Right lobe of liver (tissue), 6 donors: ENCODE data around the gene DUS2. TPM values are rescaled to one million over a fixed set of nuclear protein-coding genes. Genes with fewer than 3 reads are reported as not detected.

Experiments
- ATAC-seq, 4 donors: fragments of 200-7000 bp; cut with Tn5 transposase; one replicate each; pipeline ENCODE4 v1.9.1; 2020; ENCODE audit warnings: mild to moderate bottlenecking in 4 of 4, moderate library complexity in 4 of 4
- DNase-seq, 3 donors: peaks; one replicate each; pipeline ENCODE4 v3.0.0-alpha.2; 2020
- H3K27ac ChIP-seq, 3 donors: fragments of 200-600 bp; one replicate each; pipeline ENCODE4 v1.8.0; 2022
- H3K27me3 ChIP-seq, 2 donors: fragments of 200-600 bp; one replicate each; pipeline ENCODE4 v1.8.0; 2022
- H3K36me3 ChIP-seq, 4 donors: fragments of 200-600 bp; sonication (generic) in 1 of 4; one replicate each; pipeline versions ENCODE4 v1.5.1 to v1.8.0; 2017 to 2022; ENCODE audit warnings: control low read depth in 1 of 4
- H3K4me1 ChIP-seq, 4 donors: fragments of 200-600 bp; sonication (generic) in 1 of 4; one replicate each; pipeline versions ENCODE4 v1.5.1 to v1.8.0; 2017 to 2022; ENCODE audit warnings: control low read depth in 1 of 4
- H3K4me3 ChIP-seq, 3 donors: fragments of 200-600 bp; one replicate each; pipeline ENCODE4 v1.8.0; 2022
- H3K9me3 ChIP-seq, 4 donors: fragments of 200-600 bp; sonication (generic) in 1 of 4; one replicate each; pipeline versions ENCODE4 v1.5.1 to v1.8.0; 2017 to 2022; ENCODE audit warnings: control low read depth in 1 of 4
- POLR2A ChIP-seq: fragments of 450-650 bp; IDR thresholded peaks from one replicate; pipeline ENCODE4 v1.6.1; 2017; ENCODE audit warnings: antibody characterized with exemption, mild to moderate bottlenecking
- WGBS: methylation state at CpG from one replicate; pipeline ENCODE4 v1.1.6; 2018; ENCODE audit warnings: low coverage, low lambda C conversion rate; ENCODE audit not compliant: insufficient coverage; ENCODE audit errors: missing lambda C conversion rate; 5-methylcytosine and 5-hydroxymethylcytosine counted together
- intact Hi-C, 2 donors: fragments of 100-400 bp; cut with DNase I; formaldehyde crosslinking; loops; one replicate each; pipeline versions ENCODE4 v1.11.2 to v1.14.1; 2022
- total RNA-seq, 6 experiments: library from RNA; depleted of rRNA in 2 of 6; stranded (reverse); fragments of >200 nt in 2 of 6; fragmentation: NEBNext Ultra II Directional in 3 of 6; extraction: Animal tissue kit (Norgen Biotek cat#: 25700) in 3 of 6; gene quantifications; one replicate each; pipeline versions ENCODE4 v1.1.0 to v1.2.4, GENCODE V29; 2016 to 2023
- TF ChIP-seq, protein P1 (sequence below), 4 donors: fragments of 200-600 bp in 3 of 4; fragments of 450-650 bp in 1 of 4; IDR thresholded peaks; one replicate each; pipeline versions ENCODE4 v1.5.1 to v1.8.0; 2016 to 2022; ENCODE audit warnings: antibody characterized with exemption in 4 of 4, mild to moderate bottlenecking in 2 of 4
- donor health status: DM: no; HTN: yes; CAD: no.
- donor health status: DM: no; HTN: no; CAD: no.
- donor health status: DM: no; HTN: no; CAD: no.
- donor health status: DM: no; HTN: yes; CAD: no.
- donor health status: DM: no; HTN: yes; CAD: no.

DUS2 gene
- total RNA-seq, 6 experiments from 2014 or later, result 7.9 to 16.4 (median 9.2) TPM

DNA sequence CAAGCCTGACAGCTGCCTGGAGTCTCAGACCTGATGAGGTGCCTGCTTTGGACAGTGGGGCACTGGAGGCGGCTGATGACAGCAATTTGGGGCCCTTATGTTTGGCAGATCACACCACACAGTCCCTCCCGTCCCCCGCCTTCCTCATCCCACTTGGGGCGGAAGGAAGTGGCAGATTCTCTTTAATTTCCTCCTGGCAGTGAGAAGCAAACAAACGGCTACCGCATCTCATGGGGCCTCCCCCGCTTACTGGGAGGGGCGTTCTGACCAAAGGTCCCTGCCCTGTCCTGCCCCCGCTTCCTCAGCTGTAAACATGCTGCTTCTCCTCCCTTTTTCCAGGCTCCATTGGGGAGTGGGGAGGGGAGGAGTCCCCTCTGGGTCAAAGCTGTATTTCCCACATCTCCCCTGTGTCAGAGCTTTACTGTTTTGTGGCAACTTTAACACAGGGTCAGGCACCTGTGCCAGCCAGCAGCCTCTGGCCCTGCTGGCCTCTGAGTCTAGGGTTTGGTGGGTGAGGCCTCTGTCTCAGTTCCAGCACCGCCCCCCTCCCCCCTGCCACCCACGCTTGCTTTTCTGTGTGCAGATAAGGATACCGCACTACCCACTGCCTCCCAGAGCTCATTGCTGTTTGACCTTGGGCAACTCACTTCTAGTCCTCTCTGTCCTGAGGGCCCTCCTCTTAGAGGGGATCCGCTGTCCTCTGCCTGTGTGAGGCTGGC, 56.7 kb downstream of the DUS2 start:
- TF ChIP-seq, protein P1, sequence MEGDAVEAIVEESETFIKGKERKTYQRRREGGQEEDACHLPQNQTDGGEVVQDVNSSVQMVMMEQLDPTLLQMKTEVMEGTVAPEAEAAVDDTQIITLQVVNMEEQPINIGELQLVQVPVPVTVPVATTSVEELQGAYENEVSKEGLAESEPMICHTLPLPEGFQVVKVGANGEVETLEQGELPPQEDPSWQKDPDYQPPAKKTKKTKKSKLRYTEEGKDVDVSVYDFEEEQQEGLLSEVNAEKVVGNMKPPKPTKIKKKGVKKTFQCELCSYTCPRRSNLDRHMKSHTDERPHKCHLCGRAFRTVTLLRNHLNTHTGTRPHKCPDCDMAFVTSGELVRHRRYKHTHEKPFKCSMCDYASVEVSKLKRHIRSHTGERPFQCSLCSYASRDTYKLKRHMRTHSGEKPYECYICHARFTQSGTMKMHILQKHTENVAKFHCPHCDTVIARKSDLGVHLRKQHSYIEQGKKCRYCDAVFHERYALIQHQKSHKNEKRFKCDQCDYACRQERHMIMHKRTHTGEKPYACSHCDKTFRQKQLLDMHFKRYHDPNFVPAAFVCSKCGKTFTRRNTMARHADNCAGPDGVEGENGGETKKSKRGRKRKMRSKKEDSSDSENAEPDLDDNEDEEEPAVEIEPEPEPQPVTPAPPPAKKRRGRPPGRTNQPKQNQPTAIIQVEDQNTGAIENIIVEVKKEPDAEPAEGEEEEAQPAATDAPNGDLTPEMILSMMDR (IDR thresholded peaks at IDR 0.05), result no peak
- TF ChIP-seq POLR2A, result no peak
- 3% methylated on average over 6 of the region's 13 CpGs for WGBS
- no peaks in the 10 kb centered on the region for H3K36me3 ChIP-seq
- peak; percentile 64 to 75 (median 66) for ATAC-seq
- peak overlapping the region; percentile 75 to 96 (median 83) for H3K27ac ChIP-seq
- intact Hi-C loops, result loop anchor here (10.0 kb wide), 1 partner anchor 155 kb away; the partner anchor contains the start of gene ESRP2 (in 2 of the 2)
- H3K27me3 ChIP-seq, result no peaks in the 10 kb centered on the region
- peaks cover 2 to 88% (median 42%) of the 10 kb centered on the region in 4 donors for H3K4me1 ChIP-seq
- no peak overlapping the region for H3K4me3 ChIP-seq
- no peaks in the 10 kb centered on the region for H3K9me3 ChIP-seq
- peak; percentile 87 to 91 (median 88) for DNase-seq

DNA sequence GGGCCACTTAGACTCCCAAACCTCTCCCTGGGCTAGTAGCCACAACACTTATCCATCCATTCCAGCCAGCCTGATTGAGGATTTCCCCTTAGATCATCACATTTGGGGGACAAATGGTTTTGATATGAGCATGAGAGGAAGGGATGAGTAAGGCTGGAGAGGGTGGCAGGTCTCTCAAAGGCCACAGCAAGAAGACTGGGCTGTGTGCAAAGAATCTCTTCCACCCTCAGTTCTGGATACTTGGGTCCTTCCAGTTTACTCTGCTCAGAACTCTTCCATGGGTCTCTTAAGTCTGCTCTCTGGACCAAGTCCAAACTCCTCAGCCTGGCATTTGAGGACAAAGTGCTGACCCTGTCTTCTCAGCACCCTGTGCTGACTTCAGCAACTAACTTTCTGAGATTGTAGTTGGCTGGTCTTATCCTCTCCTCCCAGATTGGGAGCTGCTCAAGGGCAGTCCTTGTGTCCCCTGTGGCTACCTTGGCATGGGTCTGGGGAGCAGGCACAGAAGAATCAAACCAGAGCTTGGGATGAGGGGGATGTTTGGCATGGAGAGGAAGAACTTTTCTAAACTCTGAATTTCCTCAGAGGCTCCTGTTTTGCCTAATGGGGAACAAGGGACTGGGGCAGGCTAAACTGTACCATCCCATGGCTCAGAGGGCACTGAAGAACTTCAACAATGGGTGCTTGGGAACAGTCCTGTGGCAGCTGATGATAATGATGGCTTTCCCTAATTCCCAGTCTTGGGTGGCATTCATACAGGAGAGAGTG, 59.0 kb downstream of the DUS2 start:
- H3K27ac ChIP-seq, result peak overlapping the region in 1 of 3 donors; percentile 96
- H3K36me3 ChIP-seq, result no peaks in the 10 kb centered on the region
- H3K4me3 ChIP-seq, result no peak overlapping the region
- H3K27me3 ChIP-seq, result no peaks in the 10 kb centered on the region
- TF ChIP-seq, protein P1 (IDR thresholded peaks at IDR 0.05), result no peak
- no peak for TF ChIP-seq POLR2A
- ATAC-seq, result no peak
- no peaks in the 10 kb centered on the region for H3K9me3 ChIP-seq
- peak in 1 of 3 donors; percentile 47 for DNase-seq
- peaks cover 2 to 72% (median 36%) of the 10 kb centered on the region in 4 donors for H3K4me1 ChIP-seq
- intact Hi-C loops, result loop anchor here in 1 of 2 donors (10.0 kb wide), 1 partner anchor 153 kb away; the partner anchor contains the start of gene ESRP2

DNA sequence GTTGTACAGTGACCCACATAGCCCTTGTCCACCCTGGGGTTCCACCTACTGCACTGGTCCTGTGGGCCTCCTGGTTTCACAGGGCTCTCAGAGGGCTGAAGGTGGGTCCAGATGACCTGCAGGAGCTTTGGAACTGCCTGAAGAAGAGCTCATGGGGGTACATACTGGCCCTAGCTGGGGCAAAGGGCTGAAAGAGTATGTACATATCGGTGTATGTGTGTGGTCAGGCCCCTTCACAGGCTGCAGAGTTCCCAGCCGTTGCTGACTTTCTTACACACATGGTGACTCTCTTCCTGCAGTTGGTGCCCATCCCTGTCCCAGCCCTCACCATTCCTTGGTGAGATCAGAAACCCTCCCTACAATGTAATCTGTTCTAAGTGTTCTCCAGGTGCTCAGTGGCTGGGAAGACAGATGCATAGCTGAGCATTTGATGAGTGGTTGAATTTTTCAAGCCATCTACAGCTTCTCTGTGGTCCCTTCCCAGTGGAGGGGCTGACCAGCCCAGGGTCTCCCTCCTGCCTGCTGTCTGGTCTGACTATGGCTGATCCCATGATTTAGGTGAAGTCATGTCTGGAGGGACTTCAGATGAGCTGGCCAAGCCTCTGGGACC, 59.6 kb downstream of the DUS2 start:
- no CpG with 5 or more reads among the region's 2 CpGs for WGBS
- no peak for TF ChIP-seq POLR2A
- TF ChIP-seq, protein P1 (IDR thresholded peaks at IDR 0.05), result no peak
- H3K9me3 ChIP-seq, result no peaks in the 10 kb centered on the region
- peaks cover 2 to 72% (median 35%) of the 10 kb centered on the region in 4 donors for H3K4me1 ChIP-seq
- no peak overlapping the region for H3K4me3 ChIP-seq
- H3K27me3 ChIP-seq, result no peaks in the 10 kb centered on the region
- peak overlapping the region in 1 of 3 donors; percentile 96 for H3K27ac ChIP-seq
- ATAC-seq (no peak), DNase-seq (peak in 1 of 3 donors; percentile 40)
- intact Hi-C loops, result loop anchor here in 1 of 2 donors (10.0 kb wide), 1 partner anchor 152 kb away; the partner anchor contains the start of gene ESRP2
- no peaks in the 10 kb centered on the region for H3K36me3 ChIP-seq

- H3K4me3 ChIP-seq, result no peak overlapping the region
- WGBS, result 88% methylated on average over 3 of the region's 4 CpGs
- no peaks in the 10 kb centered on the region for H3K27me3 ChIP-seq
- peak overlapping the region; percentile 96 to 99 (median 96) for H3K27ac ChIP-seq
- peaks cover 2 to 70% (median 35%) of the 10 kb centered on the region in 4 donors for H3K4me1 ChIP-seq
- intact Hi-C loops, result loop anchor here in 1 of 2 donors (10.0 kb wide), 1 partner anchor 151 kb away; the partner anchor contains the start of gene ESRP2
- no peaks in the 10 kb centered on the region for H3K36me3 ChIP-seq
- no peaks in the 10 kb centered on the region for H3K9me3 ChIP-seq
- DNase-seq (peak in 1 of 3 donors; percentile 33), ATAC-seq (no peak)
- TF ChIP-seq POLR2A, result no peak
- TF ChIP-seq, protein P1 (IDR thresholded peaks at IDR 0.05), result no peak
These were observed 60.2 kb downstream of the DUS2 start for GRCh38 chr16:68083239-68083781.
